ENCODE measurements around the gene SWT1. TPM values are rescaled to one million over a fixed set of nuclear protein-coding genes. Genes with fewer than 3 reads are reported as not detected.

SWT1 gene
- polyA plus RNA-seq, 1 of the 3 experiments (the other 2 are of a cell fraction) = 1.1 TPM

DNA sequence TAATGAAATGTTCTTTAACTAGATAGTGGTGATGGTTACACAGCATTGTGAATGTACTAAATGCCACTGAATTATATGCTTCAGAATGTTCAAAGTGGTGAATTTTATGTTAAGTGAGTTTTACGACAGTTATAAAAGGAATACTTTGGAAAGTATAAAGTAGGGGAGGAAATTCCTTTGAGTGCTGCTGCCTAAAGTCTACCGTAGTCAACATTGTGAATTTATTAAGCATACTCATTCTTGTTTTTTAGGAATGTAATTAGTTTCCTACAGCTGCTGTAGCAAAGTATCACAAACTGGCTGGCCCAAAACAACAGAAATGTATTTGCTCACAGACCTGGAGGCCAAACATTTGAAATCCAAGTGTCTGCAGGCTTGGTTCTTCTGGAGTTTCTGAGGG is 73.0 kb downstream of the SWT1 start:
- Histone ChIP-seq H3K27ac (ENCODE audit: low read depth in 2 of 2, low read length in 1 of 2) (no peak overlapping the region), H4K20me1 (ENCODE audit: insufficient read depth) (no peaks in the 10 kb centered on the region), H3K9me3 (0 out of 2 replicates have a peak, but pooled peaks cover under 1% of the 10 kb centered on the region), H3F3A (replicated peaks; ENCODE audit: insufficient read depth) (no peaks in the 10 kb centered on the region), H3K4me1 (ENCODE audit: control insufficient read depth in 1 of 2, insufficient read depth in 2 of 2, low read depth in 1 of 2, low read length in 1 of 2) (no peaks in the 10 kb centered on the region), H3K4me3 (ENCODE audit: low read depth in 2 of 2, low read length in 1 of 2) (no peak overlapping the region), H3K79me2 (ENCODE audit: insufficient read depth) (no peaks in the 10 kb centered on the region), H3K27me3 (ENCODE audit: insufficient read depth) (no peaks in the 10 kb centered on the region), H3K9me2 (0 out of 2 replicates have a peak, but pooled peaks cover 3% of the 10 kb centered on the region), H3K4me2 (no peak overlapping the region), H3K9ac (no peak overlapping the region), H2AFZ (ENCODE audit: low read depth) (no peak overlapping the region), H3K36me3 (replicated peaks in 1 of 2; ENCODE audit: control insufficient read depth in 1 of 2, insufficient read depth in 2 of 2, low read length in 1 of 2) (peaks cover 2 to 5% of the 10 kb centered on the region in 2 experiments)
- DNase-seq = no peak
- 84% methylated on average over 2 of the region's 2 CpGs for WGBS (ENCODE audit: low lambda C conversion rate)
- ChIA-PET POLR2A (no interaction called here), CTCF (no interaction called here)
- TF ChIP-seq, protein P1, sequence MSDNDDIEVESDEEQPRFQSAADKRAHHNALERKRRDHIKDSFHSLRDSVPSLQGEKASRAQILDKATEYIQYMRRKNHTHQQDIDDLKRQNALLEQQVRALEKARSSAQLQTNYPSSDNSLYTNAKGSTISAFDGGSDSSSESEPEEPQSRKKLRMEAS (IDR thresholded peaks at IDR 0.05; ENCODE audit: low read depth) = no peak
- TF ChIP-seq GATA2 (CRISPR knock-in tag; IDR thresholded peaks at IDR 0.05) = no peak
- TF ChIP-seq YY1 (IDR thresholded peaks at IDR 0.05; ENCODE audit: low read depth) = no peak
- TF ChIP-seq, protein P2, sequence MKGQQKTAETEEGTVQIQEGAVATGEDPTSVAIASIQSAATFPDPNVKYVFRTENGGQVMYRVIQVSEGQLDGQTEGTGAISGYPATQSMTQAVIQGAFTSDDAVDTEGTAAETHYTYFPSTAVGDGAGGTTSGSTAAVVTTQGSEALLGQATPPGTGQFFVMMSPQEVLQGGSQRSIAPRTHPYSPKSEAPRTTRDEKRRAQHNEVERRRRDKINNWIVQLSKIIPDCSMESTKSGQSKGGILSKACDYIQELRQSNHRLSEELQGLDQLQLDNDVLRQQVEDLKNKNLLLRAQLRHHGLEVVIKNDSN (IDR thresholded peaks at IDR 0.05; ENCODE audit: borderline replicate concordance, low read depth) = no peak
- no peak for TF ChIP-seq SMC3 (IDR thresholded peaks at IDR 0.05; ENCODE audit: low read depth, low read length)
- no peak for TF ChIP-seq FOXJ3 (CRISPR knock-in tag; IDR thresholded peaks at IDR 0.05)
- TF ChIP-seq, protein P3, sequence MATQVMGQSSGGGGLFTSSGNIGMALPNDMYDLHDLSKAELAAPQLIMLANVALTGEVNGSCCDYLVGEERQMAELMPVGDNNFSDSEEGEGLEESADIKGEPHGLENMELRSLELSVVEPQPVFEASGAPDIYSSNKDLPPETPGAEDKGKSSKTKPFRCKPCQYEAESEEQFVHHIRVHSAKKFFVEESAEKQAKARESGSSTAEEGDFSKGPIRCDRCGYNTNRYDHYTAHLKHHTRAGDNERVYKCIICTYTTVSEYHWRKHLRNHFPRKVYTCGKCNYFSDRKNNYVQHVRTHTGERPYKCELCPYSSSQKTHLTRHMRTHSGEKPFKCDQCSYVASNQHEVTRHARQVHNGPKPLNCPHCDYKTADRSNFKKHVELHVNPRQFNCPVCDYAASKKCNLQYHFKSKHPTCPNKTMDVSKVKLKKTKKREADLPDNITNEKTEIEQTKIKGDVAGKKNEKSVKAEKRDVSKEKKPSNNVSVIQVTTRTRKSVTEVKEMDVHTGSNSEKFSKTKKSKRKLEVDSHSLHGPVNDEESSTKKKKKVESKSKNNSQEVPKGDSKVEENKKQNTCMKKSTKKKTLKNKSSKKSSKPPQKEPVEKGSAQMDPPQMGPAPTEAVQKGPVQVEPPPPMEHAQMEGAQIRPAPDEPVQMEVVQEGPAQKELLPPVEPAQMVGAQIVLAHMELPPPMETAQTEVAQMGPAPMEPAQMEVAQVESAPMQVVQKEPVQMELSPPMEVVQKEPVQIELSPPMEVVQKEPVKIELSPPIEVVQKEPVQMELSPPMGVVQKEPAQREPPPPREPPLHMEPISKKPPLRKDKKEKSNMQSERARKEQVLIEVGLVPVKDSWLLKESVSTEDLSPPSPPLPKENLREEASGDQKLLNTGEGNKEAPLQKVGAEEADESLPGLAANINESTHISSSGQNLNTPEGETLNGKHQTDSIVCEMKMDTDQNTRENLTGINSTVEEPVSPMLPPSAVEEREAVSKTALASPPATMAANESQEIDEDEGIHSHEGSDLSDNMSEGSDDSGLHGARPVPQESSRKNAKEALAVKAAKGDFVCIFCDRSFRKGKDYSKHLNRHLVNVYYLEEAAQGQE (IDR thresholded peaks at IDR 0.05; ENCODE audit: low read depth, low read length) = no peak
- no peak for TF ChIP-seq JUND (IDR thresholded peaks at IDR 0.05)
- TF ChIP-seq GABPA (IDR thresholded peaks at IDR 0.05; ENCODE audit: low read depth) = no peak
- no peak for TF ChIP-seq TAF1 (IDR thresholded peaks at IDR 0.05; ENCODE audit: borderline replicate concordance, low read depth, low read length)
- TF ChIP-seq, protein P4, sequence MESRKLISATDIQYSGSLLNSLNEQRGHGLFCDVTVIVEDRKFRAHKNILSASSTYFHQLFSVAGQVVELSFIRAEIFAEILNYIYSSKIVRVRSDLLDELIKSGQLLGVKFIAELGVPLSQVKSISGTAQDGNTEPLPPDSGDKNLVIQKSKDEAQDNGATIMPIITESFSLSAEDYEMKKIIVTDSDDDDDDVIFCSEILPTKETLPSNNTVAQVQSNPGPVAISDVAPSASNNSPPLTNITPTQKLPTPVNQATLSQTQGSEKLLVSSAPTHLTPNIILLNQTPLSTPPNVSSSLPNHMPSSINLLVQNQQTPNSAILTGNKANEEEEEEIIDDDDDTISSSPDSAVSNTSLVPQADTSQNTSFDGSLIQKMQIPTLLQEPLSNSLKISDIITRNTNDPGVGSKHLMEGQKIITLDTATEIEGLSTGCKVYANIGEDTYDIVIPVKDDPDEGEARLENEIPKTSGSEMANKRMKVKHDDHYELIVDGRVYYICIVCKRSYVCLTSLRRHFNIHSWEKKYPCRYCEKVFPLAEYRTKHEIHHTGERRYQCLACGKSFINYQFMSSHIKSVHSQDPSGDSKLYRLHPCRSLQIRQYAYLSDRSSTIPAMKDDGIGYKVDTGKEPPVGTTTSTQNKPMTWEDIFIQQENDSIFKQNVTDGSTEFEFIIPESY (IDR thresholded peaks at IDR 0.05; ENCODE audit: borderline replicate concordance, low read depth) = no peak
- no peak for TF ChIP-seq MXI1 (IDR thresholded peaks at IDR 0.05; ENCODE audit: low read depth, low read length)
- TF ChIP-seq, protein P5, sequence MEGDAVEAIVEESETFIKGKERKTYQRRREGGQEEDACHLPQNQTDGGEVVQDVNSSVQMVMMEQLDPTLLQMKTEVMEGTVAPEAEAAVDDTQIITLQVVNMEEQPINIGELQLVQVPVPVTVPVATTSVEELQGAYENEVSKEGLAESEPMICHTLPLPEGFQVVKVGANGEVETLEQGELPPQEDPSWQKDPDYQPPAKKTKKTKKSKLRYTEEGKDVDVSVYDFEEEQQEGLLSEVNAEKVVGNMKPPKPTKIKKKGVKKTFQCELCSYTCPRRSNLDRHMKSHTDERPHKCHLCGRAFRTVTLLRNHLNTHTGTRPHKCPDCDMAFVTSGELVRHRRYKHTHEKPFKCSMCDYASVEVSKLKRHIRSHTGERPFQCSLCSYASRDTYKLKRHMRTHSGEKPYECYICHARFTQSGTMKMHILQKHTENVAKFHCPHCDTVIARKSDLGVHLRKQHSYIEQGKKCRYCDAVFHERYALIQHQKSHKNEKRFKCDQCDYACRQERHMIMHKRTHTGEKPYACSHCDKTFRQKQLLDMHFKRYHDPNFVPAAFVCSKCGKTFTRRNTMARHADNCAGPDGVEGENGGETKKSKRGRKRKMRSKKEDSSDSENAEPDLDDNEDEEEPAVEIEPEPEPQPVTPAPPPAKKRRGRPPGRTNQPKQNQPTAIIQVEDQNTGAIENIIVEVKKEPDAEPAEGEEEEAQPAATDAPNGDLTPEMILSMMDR (IDR thresholded peaks at IDR 0.05) = no peak
- TF ChIP-seq, protein P6, sequence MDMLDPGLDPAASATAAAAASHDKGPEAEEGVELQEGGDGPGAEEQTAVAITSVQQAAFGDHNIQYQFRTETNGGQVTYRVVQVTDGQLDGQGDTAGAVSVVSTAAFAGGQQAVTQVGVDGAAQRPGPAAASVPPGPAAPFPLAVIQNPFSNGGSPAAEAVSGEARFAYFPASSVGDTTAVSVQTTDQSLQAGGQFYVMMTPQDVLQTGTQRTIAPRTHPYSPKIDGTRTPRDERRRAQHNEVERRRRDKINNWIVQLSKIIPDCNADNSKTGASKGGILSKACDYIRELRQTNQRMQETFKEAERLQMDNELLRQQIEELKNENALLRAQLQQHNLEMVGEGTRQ (IDR thresholded peaks at IDR 0.05; ENCODE audit: borderline replicate concordance, low read depth, low read length) = no peak
- TF ChIP-seq SIN3A (IDR thresholded peaks at IDR 0.05; ENCODE audit: borderline replicate concordance, low read depth, low read length) = no peak
- no peak for TF ChIP-seq TEAD4 (IDR thresholded peaks at IDR 0.05; ENCODE audit: borderline replicate concordance, insufficient read depth)
- TF ChIP-seq RXRA (IDR thresholded peaks at IDR 0.05; ENCODE audit: borderline replicate concordance, low read depth) = no peak
